Measurements from ENCODE around the gene ADPRS. TPM values are rescaled to one million over a fixed set of nuclear protein-coding genes. Genes with fewer than 3 reads are reported as not detected.
A peak's percentile ranks its signal among the peaks of the same experiment; 100 is the strongest.

ADPRS gene
- total and polyA plus RNA-seq, 9 of the 15 experiments (the other 6 are each of a cell fraction or from before 2014, with no cell fraction given) = 5.9 to 40.0 (median 27.4) TPM

DNA sequence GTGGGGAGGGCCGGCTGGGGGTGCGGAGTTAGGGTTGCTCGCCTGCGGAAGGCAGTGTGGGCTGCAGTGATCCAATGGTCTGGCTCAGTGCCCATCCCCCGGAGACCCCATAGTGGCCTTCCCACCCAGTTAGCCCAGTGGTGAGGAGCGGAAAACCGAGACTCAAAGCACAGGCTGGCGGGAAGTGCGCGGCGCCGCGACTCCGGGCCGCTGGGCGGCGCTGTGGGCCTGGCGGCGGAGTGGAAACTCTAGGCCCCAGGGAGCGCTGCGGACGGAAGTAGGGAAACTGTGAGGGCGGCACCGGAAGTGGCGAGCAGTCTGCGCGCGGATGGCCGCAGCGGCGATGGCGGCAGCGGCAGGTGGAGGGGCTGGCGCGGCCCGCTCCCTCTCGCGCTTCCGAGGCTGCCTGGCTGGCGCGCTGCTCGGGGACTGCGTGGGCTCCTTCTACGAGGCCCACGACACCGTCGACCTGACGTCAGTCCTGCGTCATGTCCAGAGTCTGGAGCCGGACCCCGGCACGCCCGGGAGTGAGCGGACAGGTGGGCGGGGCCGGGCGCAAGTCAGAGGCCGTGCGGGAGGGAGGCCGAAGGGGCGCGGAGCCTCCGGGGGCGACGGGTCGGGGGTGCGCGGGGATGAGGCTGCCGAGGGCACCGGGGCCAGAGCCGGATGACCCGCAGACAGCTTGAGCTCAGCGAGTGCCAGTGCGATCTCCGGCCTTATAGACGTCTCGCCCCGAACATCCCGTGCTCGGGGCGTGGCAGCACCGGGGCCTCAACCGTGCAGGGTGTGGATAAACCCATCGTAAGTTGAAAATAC lies at the start of gene ADPRS (continued):
- TF ChIP-seq PREB (CRISPR knock-in tag; IDR thresholded peaks at IDR 0.05) = 0 out of 2 replicates have a peak, but pooled peaks have one; percentile 14
- TF ChIP-seq ZHX1 (conservative IDR thresholded peaks at IDR 0.05; ENCODE audit: low read length) = peak; percentile 87
- 0 out of 2 replicates have a peak, but pooled peaks have one; percentile 87 for TF ChIP-seq ELK1 (CRISPR knock-in tag; IDR thresholded peaks at IDR 0.05)
- no peak for TF ChIP-seq PHTF2 (CRISPR knock-in tag; IDR thresholded peaks at IDR 0.05)
- no peak for TF ChIP-seq POLR2AphosphoS2 (IDR thresholded peaks at IDR 0.05; ENCODE audit: low read length)
- no peak for TF ChIP-seq SMARCA4 (IDR thresholded peaks at IDR 0.05)
- TF ChIP-seq, protein P1, sequence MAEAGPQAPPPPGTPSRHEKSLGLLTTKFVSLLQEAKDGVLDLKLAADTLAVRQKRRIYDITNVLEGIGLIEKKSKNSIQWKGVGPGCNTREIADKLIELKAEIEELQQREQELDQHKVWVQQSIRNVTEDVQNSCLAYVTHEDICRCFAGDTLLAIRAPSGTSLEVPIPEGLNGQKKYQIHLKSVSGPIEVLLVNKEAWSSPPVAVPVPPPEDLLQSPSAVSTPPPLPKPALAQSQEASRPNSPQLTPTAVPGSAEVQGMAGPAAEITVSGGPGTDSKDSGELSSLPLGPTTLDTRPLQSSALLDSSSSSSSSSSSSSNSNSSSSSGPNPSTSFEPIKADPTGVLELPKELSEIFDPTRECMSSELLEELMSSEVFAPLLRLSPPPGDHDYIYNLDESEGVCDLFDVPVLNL (CRISPR knock-in tag; IDR thresholded peaks at IDR 0.05; ENCODE audit: low read depth) = peak; percentile 76; the same call in 1 of the 2 replicates
- TF ChIP-seq ZNF41 (CRISPR knock-in tag; conservative IDR thresholded peaks at IDR 0.05) = 0 out of 2 replicates have a peak, but pooled peaks have one; percentile 29
- TF ChIP-seq ETS1 (conservative IDR thresholded peaks at IDR 0.05; ENCODE audit: control insufficient read depth, low read depth, low read length) = peak; percentile 88
- TF ChIP-seq, protein P2, sequence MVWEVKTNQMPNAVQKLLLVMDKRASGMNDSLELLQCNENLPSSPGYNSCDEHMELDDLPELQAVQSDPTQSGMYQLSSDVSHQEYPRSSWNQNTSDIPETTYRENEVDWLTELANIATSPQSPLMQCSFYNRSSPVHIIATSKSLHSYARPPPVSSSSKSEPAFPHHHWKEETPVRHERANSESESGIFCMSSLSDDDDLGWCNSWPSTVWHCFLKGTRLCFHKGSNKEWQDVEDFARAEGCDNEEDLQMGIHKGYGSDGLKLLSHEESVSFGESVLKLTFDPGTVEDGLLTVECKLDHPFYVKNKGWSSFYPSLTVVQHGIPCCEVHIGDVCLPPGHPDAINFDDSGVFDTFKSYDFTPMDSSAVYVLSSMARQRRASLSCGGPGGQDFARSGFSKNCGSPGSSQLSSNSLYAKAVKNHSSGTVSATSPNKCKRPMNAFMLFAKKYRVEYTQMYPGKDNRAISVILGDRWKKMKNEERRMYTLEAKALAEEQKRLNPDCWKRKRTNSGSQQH (CRISPR knock-in tag; IDR thresholded peaks at IDR 0.05) = peak; percentile 19; the same call in 1 of the 2 replicates
- TF ChIP-seq ZNF239 (CRISPR knock-in tag; IDR thresholded peaks at IDR 0.05) = peak; percentile 60
- no peak for TF ChIP-seq AFF1 (IDR thresholded peaks at IDR 0.05; ENCODE audit: low read depth in 1 of 2, partially characterized antibody in 2 of 2)
